Suprapubic skin (tissue), 4 donors: ENCODE data around the gene HTR1D. TPM values are rescaled to one million over a fixed set of nuclear protein-coding genes. Genes with fewer than 3 reads are reported as not detected.

Experiments used
- DNase-seq, 2 donors: peaks; one replicate each; pipeline ENCODE4 v3.0.0-alpha.2; 2019; ENCODE audit warnings: low spot score in 2 of 2
- H3K27ac ChIP-seq: fragments of 200-600 bp; sonication (generic); one replicate; pipeline ENCODE4 v1.5.1; 2019
- H3K27me3 ChIP-seq: fragments of 200-600 bp; sonication (generic); one replicate; pipeline ENCODE4 v1.5.1; 2019
- H3K36me3 ChIP-seq: fragments of 200-600 bp; sonication (generic); one replicate; pipeline ENCODE4 v1.5.1; 2019
- H3K4me1 ChIP-seq: fragments of 200-600 bp; sonication (generic); one replicate; pipeline ENCODE4 v1.5.1; 2019
- H3K4me3 ChIP-seq: fragments of 200-600 bp; sonication (generic); one replicate; pipeline ENCODE4 v1.5.1; 2019; ENCODE audit warnings: mild to moderate bottlenecking
- H3K9me3 ChIP-seq: fragments of 200-600 bp; sonication (generic); one replicate; pipeline ENCODE4 v1.5.1; 2019
- CTCF ChIP-seq, 2 donors: fragments of 200-600 bp in 1 of 2; fragments of 450-650 bp in 1 of 2; sonication (generic) in 1 of 2; IDR thresholded peaks; one replicate each; pipeline ENCODE4 v1.5.1; 2016 to 2019; ENCODE audit warnings: antibody characterized with exemption in 2 of 2, mild to moderate bottlenecking in 1 of 2, moderate library complexity in 1 of 2
- EP300 ChIP-seq: sonication (generic); formaldehyde crosslinking; IDR thresholded peaks from one replicate; pipeline ENCODE4 v1.6.1; 2017; ENCODE audit warnings: antibody characterized with exemption
- POLR2A ChIP-seq, 2 donors: fragments of 450-650 bp; IDR thresholded peaks; one replicate each; pipeline ENCODE4 v1.6.1; 2017; ENCODE audit warnings: antibody characterized with exemption in 2 of 2, mild to moderate bottlenecking in 2 of 2, moderate library complexity in 2 of 2
- POLR2AphosphoS5 ChIP-seq, 3 donors: sonication (generic); formaldehyde crosslinking; IDR thresholded peaks; one replicate each; pipeline ENCODE4 v1.6.1; 2017; ENCODE audit warnings: antibody characterized with exemption in 3 of 3
- WGBS: methylation state at CpG from one replicate; pipeline ENCODE4 v1.1.5; 2018; 5-methylcytosine and 5-hydroxymethylcytosine counted together
- total RNA-seq, 4 donors: library from RNA; depleted of rRNA; stranded (reverse); fragments of >200 nt; gene quantifications; one replicate each; pipeline ENCODE4 v1.1.0, GENCODE V29; 2016

The HTR1D gene
- total RNA-seq, 4 donors from 2014 or later = not detected

DNA sequence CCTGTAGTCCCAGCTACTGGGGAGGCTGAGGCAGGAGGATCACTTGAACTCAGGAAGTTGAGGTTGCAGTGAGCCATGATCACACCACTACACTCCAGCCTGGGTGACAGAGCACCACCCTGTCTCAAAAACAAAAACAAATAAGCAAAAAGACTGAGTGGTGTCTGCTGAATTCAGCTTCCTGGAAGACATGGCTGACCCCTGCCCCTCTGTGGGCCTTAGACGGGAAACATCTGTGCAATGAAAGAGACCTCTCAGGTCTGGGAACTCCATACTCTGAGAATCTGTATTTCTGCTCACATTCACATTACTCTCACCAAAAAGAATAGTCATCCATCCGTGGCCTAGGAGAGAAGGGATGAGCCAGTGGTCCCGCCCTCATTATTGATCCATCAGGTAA lies 2.0 kb downstream of the HTR1D start:
- H3K27ac ChIP-seq = no peak overlapping the region
- WGBS = 88% methylated on average over 3 of the region's 3 CpGs
- H3K36me3 ChIP-seq = no peaks in the 10 kb centered on the region
- peaks cover 72% of the 10 kb centered on the region for H3K27me3 ChIP-seq
- no peak for DNase-seq
- H3K9me3 ChIP-seq = no peaks in the 10 kb centered on the region
- no peak for TF ChIP-seq EP300
- no peak for TF ChIP-seq POLR2AphosphoS5 (IDR thresholded peaks at IDR 0.05)
- no peak for TF ChIP-seq POLR2A (IDR thresholded peaks at IDR 0.05)
- TF ChIP-seq CTCF (IDR thresholded peaks at IDR 0.05) = no peak
- peaks cover 14% of the 10 kb centered on the region for H3K4me1 ChIP-seq
- no peak overlapping the region for H3K4me3 ChIP-seq

DNA sequence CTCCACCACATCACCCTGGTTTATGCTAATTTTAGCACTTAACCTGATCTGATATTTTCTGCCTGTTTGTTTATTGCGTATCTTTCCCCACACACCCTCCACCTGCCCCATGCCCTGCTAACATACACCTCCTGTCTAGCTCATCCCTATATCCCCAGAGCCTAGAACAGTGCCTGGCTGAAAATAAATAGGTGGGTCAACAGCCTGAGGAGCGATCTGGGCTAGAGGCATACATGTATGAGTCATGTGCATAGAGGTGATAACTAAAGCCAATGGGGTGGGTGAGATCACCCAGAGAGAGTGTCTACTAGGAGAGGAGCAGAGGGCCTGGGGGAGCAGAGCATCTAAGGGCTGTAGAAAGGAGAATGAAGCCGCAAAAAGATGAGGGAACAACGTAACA lies 2.7 kb downstream of the HTR1D start:
- Histone ChIP-seq H3K36me3 (no peaks in the 10 kb centered on the region), H3K9me3 (no peaks in the 10 kb centered on the region), H3K4me3 (no peak overlapping the region), H3K27me3 (peaks cover 73% of the 10 kb centered on the region), H3K27ac (no peak overlapping the region), H3K4me1 (peaks cover 14% of the 10 kb centered on the region)
- TF ChIP-seq POLR2A (IDR thresholded peaks at IDR 0.05) (no peak), POLR2AphosphoS5 (IDR thresholded peaks at IDR 0.05) (no peak), EP300 (no peak), CTCF (IDR thresholded peaks at IDR 0.05) (no peak)
- no peak for DNase-seq
- WGBS = 91% methylated on average over 4 of the region's 4 CpGs

- Histone ChIP-seq H3K4me1 (peaks cover 5% of the 10 kb centered on the region), H3K36me3 (no peaks in the 10 kb centered on the region), H3K27me3 (peaks cover 53% of the 10 kb centered on the region), H3K4me3 (no peak overlapping the region), H3K27ac (no peak overlapping the region), H3K9me3 (no peaks in the 10 kb centered on the region)
- TF ChIP-seq EP300 = no peak
- TF ChIP-seq CTCF (IDR thresholded peaks at IDR 0.05) = no peak
- TF ChIP-seq POLR2A (IDR thresholded peaks at IDR 0.05) = no peak
- no peak for TF ChIP-seq POLR2AphosphoS5 (IDR thresholded peaks at IDR 0.05)
- no peak for DNase-seq
- 63% methylated on average over 4 of the region's 4 CpGs for WGBS
Observed at GRCh38 chr1:23211955-23212354, 5.3 kb downstream of the HTR1D start.

DNA sequence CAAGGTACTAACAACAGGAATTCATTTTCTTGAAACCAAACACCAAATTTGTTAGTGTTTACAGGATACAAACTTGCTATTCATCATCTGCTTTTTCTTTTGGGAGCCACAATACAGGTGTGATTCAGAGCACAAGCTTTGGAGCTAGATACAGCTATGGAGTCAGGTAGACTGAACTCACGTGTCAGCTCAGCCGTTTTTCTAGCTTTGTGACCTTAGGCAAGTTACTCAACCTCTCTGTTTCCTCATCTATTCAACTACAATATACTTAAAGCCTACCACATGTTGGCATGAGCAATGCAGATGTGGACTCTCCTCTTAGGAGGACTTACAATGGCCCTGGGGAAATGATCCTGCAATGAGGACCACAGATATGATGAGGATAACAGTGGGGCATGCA lies 6.3 kb downstream of the HTR1D start:
- peaks cover 43% of the 10 kb centered on the region for H3K27me3 ChIP-seq
- H3K36me3 ChIP-seq = no peaks in the 10 kb centered on the region
- no peak overlapping the region for H3K27ac ChIP-seq
- DNase-seq = no peak
- 62% methylated on average over 2 of the region's 2 CpGs for WGBS
- no peaks in the 10 kb centered on the region for H3K9me3 ChIP-seq
- no peak overlapping the region for H3K4me3 ChIP-seq
- TF ChIP-seq EP300 = no peak
- TF ChIP-seq CTCF (IDR thresholded peaks at IDR 0.05) = no peak
- no peak for TF ChIP-seq POLR2AphosphoS5 (IDR thresholded peaks at IDR 0.05)
- no peak for TF ChIP-seq POLR2A (IDR thresholded peaks at IDR 0.05)
- no peaks in the 10 kb centered on the region for H3K4me1 ChIP-seq

DNA sequence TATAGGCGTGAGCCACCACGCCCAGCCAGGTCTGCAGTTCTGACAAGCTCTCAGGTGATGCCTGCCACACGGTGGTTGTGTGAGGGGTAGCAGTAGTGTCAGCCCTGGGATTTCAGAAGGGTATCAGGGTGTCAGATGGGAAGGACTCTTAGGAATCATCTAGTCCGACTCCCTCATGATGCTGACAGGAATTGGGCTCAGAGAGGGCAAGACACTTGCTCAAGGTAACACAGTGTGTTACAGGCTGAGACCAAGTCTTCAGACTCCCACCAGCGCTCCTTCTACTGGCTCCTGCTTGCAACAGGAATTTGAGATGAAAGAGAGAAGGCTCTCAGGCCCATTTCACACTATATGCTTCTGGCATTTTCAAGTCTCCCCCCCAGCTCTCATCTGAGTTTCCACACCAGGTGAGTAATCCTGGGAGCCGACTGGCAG lies 6.9 kb downstream of the HTR1D start:
- TF ChIP-seq POLR2AphosphoS5 (IDR thresholded peaks at IDR 0.05) = no peak
- TF ChIP-seq EP300 = no peak
- TF ChIP-seq CTCF (IDR thresholded peaks at IDR 0.05) = no peak
- no peak for TF ChIP-seq POLR2A (IDR thresholded peaks at IDR 0.05)
- H3K27me3 ChIP-seq = peaks cover 37% of the 10 kb centered on the region
- 34% methylated on average over 6 of the region's 6 CpGs for WGBS
- H3K27ac ChIP-seq = no peak overlapping the region
- H3K36me3 ChIP-seq = no peaks in the 10 kb centered on the region
- no peak for DNase-seq
- no peak overlapping the region for H3K4me3 ChIP-seq
- H3K9me3 ChIP-seq = no peaks in the 10 kb centered on the region
- no peaks in the 10 kb centered on the region for H3K4me1 ChIP-seq
